GM23248 (cell line): ENCODE data around the gene SEMA3D.

Source experiments
- EZH2 ChIP-seq: fragments of 200-600 bp; sonication (generic); IDR thresholded peaks from 2 replicates; pipeline ENCODE4 v1.6.1; 2018; ENCODE audit warnings: antibody characterized with exemption, mild to moderate bottlenecking; ENCODE audit not compliant: insufficient read depth, poor library complexity, severe bottlenecking
- EZH2phosphoT487 ChIP-seq: fragments of 200-600 bp; sonication (generic); IDR thresholded peaks from 2 replicates; pipeline ENCODE4 v1.6.1; 2018; ENCODE audit warnings: antibody characterized with exemption, moderate library complexity, mild to moderate bottlenecking, low read depth; ENCODE audit not compliant: insufficient read depth

- no peak for TF ChIP-seq EZH2
- no peak for TF ChIP-seq EZH2phosphoT487
These were observed 17.2 kb upstream of the SEMA3D start for GRCh38 chr7:85204061-85204460.
